ENCODE data around the gene KIRREL3. TPM values are rescaled to one million over a fixed set of nuclear protein-coding genes. Genes with fewer than 3 reads are reported as not detected.

Gene KIRREL3
- total RNA-seq, 2 experiments from 2014 or later: not detected

GRCh38 chr11:126638648-126639047 lies 361.9 kb downstream of the KIRREL3 start:
- Histone ChIP-seq H3K36me3 (ENCODE audit: insufficient read depth, low read length) (no peaks in the 10 kb centered on the region), H3K4me3 (ENCODE audit: low read length) (no peak overlapping the region), H3K4me1 (ENCODE audit: insufficient read depth, low read length) (no peaks in the 10 kb centered on the region), H3K27me3 (ENCODE audit: control insufficient read depth in 1 of 2, insufficient read depth in 2 of 2, low read length in 2 of 2) (peaks cover 0 to 5% of the 10 kb centered on the region in 2 experiments), H3K9me3 (ENCODE audit: control insufficient read depth in 1 of 2, insufficient read depth in 1 of 2, low read length in 2 of 2) (no peaks in the 10 kb centered on the region), H3K27ac (ENCODE audit: low read depth in 1 of 2, low read length in 2 of 2) (no peak overlapping the region)
- POLR2A ChIA-PET: no interaction called here
- Mint-ChIP-seq H3K4me1 (ENCODE audit: low read depth) (no peaks in the 10 kb centered on the region), H3K36me3 (ENCODE audit: low read depth) (no peaks in the 10 kb centered on the region), H3K9me3 (no peaks in the 10 kb centered on the region), H3K27me3 (peaks cover 40% of the 10 kb centered on the region), H3K4me3 (no peak overlapping the region), H3K27ac (no peak overlapping the region)
- intact Hi-C loops (cut with DNase I, micrococcal nuclease): no loop called here
- ATAC-seq (ENCODE audit: poor library complexity) (no peak), DNase-seq (no peak)
- CTCF ChIA-PET: no interaction called here
- no peak for TF ChIP-seq CTCF (IDR thresholded peaks at IDR 0.05)

GRCh38 chr11:126637795-126638175 lies 362.8 kb downstream of the KIRREL3 start:
- Mint-ChIP-seq H3K4me1 (ENCODE audit: low read depth) (no peaks in the 10 kb centered on the region), H3K9me3 (no peaks in the 10 kb centered on the region), H3K27me3 (peaks cover 44% of the 10 kb centered on the region), H3K27ac (no peak overlapping the region), H3K4me3 (no peak overlapping the region), H3K36me3 (ENCODE audit: low read depth) (no peaks in the 10 kb centered on the region)
- Histone ChIP-seq H3K36me3 (ENCODE audit: insufficient read depth, low read length) (no peaks in the 10 kb centered on the region), H3K27me3 (ENCODE audit: control insufficient read depth in 1 of 2, insufficient read depth in 2 of 2, low read length in 2 of 2) (peaks cover 0 to 5% of the 10 kb centered on the region in 2 experiments), H3K9me3 (ENCODE audit: control insufficient read depth in 1 of 2, insufficient read depth in 1 of 2, low read length in 2 of 2) (no peaks in the 10 kb centered on the region), H3K27ac (ENCODE audit: low read depth in 1 of 2, low read length in 2 of 2) (no peak overlapping the region), H3K4me1 (ENCODE audit: insufficient read depth, low read length) (no peaks in the 10 kb centered on the region), H3K4me3 (ENCODE audit: low read length) (no peak overlapping the region)
- DNase-seq (no peak), ATAC-seq (ENCODE audit: poor library complexity) (no peak)
- no peak for TF ChIP-seq CTCF (IDR thresholded peaks at IDR 0.05)
- CTCF ChIA-PET: no interaction called here
- intact Hi-C loops (cut with DNase I, micrococcal nuclease): no loop called here
- POLR2A ChIA-PET: no interaction called here

- intact Hi-C loops (cut with DNase I, micrococcal nuclease): no loop called here
- Mint-ChIP-seq H3K4me1 (ENCODE audit: low read depth) (no peaks in the 10 kb centered on the region), H3K27me3 (peaks cover 44% of the 10 kb centered on the region), H3K36me3 (ENCODE audit: low read depth) (no peaks in the 10 kb centered on the region), H3K27ac (no peak overlapping the region), H3K4me3 (no peak overlapping the region), H3K9me3 (no peaks in the 10 kb centered on the region)
- no peak for DNase-seq
- Histone ChIP-seq H3K4me1 (ENCODE audit: insufficient read depth, low read length) (no peaks in the 10 kb centered on the region), H3K27ac (ENCODE audit: low read depth in 1 of 2, low read length in 2 of 2) (no peak overlapping the region), H3K4me3 (ENCODE audit: low read length) (no peak overlapping the region), H3K27me3 (ENCODE audit: control insufficient read depth in 1 of 2, insufficient read depth in 2 of 2, low read length in 2 of 2) (peaks cover 0 to 5% of the 10 kb centered on the region in 2 experiments), H3K9me3 (ENCODE audit: control insufficient read depth in 1 of 2, insufficient read depth in 1 of 2, low read length in 2 of 2) (no peaks in the 10 kb centered on the region), H3K36me3 (ENCODE audit: insufficient read depth, low read length) (no peaks in the 10 kb centered on the region)
- ChIA-PET CTCF (no interaction called here), POLR2A (no interaction called here)
- ATAC-seq (ENCODE audit: poor library complexity): no peak
- TF ChIP-seq CTCF (IDR thresholded peaks at IDR 0.05): no peak
Measured at GRCh38 chr11:126636911-126637794, 363.4 kb downstream of the KIRREL3 start.

All from CD4-positive, alpha-beta T cell (primary cell).